Suprapubic skin (tissue), 4 donors: ENCODE results near the gene PACS1. TPM values are rescaled to one million over a fixed set of nuclear protein-coding genes. Genes with fewer than 3 reads are reported as not detected.

Experiments used
- DNase-seq, 2 donors: peaks; one replicate each; pipeline ENCODE4 v3.0.0-alpha.2; 2019; ENCODE audit warnings: low spot score in 2 of 2
- H3K27ac ChIP-seq: fragments of 200-600 bp; sonication (generic); one replicate; pipeline ENCODE4 v1.5.1; 2019
- H3K27me3 ChIP-seq: fragments of 200-600 bp; sonication (generic); one replicate; pipeline ENCODE4 v1.5.1; 2019
- H3K36me3 ChIP-seq: fragments of 200-600 bp; sonication (generic); one replicate; pipeline ENCODE4 v1.5.1; 2019
- H3K4me1 ChIP-seq: fragments of 200-600 bp; sonication (generic); one replicate; pipeline ENCODE4 v1.5.1; 2019
- H3K4me3 ChIP-seq: fragments of 200-600 bp; sonication (generic); one replicate; pipeline ENCODE4 v1.5.1; 2019; ENCODE audit warnings: mild to moderate bottlenecking
- H3K9me3 ChIP-seq: fragments of 200-600 bp; sonication (generic); one replicate; pipeline ENCODE4 v1.5.1; 2019
- EP300 ChIP-seq: sonication (generic); formaldehyde crosslinking; IDR thresholded peaks from one replicate; pipeline ENCODE4 v1.6.1; 2017; ENCODE audit warnings: antibody characterized with exemption
- POLR2A ChIP-seq, 2 donors: fragments of 450-650 bp; IDR thresholded peaks; one replicate each; pipeline ENCODE4 v1.6.1; 2017; ENCODE audit warnings: antibody characterized with exemption in 2 of 2, mild to moderate bottlenecking in 2 of 2, moderate library complexity in 2 of 2
- POLR2AphosphoS5 ChIP-seq, 3 donors: sonication (generic); formaldehyde crosslinking; IDR thresholded peaks; one replicate each; pipeline ENCODE4 v1.6.1; 2017; ENCODE audit warnings: antibody characterized with exemption in 3 of 3
- WGBS: methylation state at CpG from one replicate; pipeline ENCODE4 v1.1.5; 2018; 5-methylcytosine and 5-hydroxymethylcytosine counted together
- total RNA-seq, 4 donors: library from RNA; depleted of rRNA; stranded (reverse); fragments of >200 nt; gene quantifications; one replicate each; pipeline ENCODE4 v1.1.0, GENCODE V29; 2016
- TF ChIP-seq, protein P1 (sequence below), 2 donors: fragments of 200-600 bp in 1 of 2; fragments of 450-650 bp in 1 of 2; sonication (generic) in 1 of 2; IDR thresholded peaks; one replicate each; pipeline ENCODE4 v1.5.1; 2016 to 2019; ENCODE audit warnings: antibody characterized with exemption in 2 of 2, mild to moderate bottlenecking in 1 of 2, moderate library complexity in 1 of 2

The PACS1 gene
- total RNA-seq, 4 donors from 2014 or later = 30.5 to 78.6 (median 41.8) TPM

DNA sequence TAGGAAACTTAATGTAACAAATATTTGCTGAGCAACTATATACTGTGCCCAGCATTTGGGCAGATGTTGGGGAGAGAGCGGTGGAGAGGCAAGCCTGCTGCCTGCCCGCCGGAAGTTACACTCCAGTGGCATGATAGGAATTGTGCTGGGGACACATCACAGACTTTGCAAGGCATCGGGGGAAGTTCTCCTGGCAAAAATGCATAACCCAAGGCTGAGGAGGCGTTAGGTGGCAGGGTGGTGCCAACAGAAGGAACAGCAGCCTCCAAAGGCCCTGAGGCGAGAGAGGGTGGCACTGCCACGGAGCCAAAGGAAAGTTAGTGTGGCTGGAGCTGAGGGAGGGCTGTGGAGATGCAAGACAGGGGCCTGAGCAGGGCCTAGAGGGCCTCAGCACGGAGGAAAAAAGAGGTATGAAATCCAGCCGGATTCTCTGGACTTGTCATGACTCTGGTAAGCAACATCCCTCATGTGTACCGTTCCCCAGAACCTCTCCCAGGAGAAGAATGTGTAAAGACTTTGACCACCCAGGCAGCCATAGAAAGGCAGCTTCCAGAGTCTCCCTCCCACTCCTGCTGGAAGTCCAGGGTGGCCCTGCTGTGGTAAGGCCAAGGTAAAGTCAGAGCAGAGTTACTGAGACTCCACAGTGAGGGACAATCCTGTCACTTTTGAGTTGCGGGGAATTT is 122.2 kb downstream of the PACS1 start:
- no peaks in the 10 kb centered on the region for H3K9me3 ChIP-seq
- no peak for DNase-seq
- no peak overlapping the region for H3K27ac ChIP-seq
- peaks cover 12% of the 10 kb centered on the region for H3K4me1 ChIP-seq
- H3K4me3 ChIP-seq = no peak overlapping the region
- H3K36me3 ChIP-seq = peaks cover 18% of the 10 kb centered on the region
- no peaks in the 10 kb centered on the region for H3K27me3 ChIP-seq
- no peak for TF ChIP-seq EP300
- no peak for TF ChIP-seq POLR2AphosphoS5 (IDR thresholded peaks at IDR 0.05)
- no peak for TF ChIP-seq POLR2A (IDR thresholded peaks at IDR 0.05)
- TF ChIP-seq, protein P1, sequence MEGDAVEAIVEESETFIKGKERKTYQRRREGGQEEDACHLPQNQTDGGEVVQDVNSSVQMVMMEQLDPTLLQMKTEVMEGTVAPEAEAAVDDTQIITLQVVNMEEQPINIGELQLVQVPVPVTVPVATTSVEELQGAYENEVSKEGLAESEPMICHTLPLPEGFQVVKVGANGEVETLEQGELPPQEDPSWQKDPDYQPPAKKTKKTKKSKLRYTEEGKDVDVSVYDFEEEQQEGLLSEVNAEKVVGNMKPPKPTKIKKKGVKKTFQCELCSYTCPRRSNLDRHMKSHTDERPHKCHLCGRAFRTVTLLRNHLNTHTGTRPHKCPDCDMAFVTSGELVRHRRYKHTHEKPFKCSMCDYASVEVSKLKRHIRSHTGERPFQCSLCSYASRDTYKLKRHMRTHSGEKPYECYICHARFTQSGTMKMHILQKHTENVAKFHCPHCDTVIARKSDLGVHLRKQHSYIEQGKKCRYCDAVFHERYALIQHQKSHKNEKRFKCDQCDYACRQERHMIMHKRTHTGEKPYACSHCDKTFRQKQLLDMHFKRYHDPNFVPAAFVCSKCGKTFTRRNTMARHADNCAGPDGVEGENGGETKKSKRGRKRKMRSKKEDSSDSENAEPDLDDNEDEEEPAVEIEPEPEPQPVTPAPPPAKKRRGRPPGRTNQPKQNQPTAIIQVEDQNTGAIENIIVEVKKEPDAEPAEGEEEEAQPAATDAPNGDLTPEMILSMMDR (IDR thresholded peaks at IDR 0.05) = no peak
- 40% methylated on average over 10 of the region's 11 CpGs for WGBS

DNA sequence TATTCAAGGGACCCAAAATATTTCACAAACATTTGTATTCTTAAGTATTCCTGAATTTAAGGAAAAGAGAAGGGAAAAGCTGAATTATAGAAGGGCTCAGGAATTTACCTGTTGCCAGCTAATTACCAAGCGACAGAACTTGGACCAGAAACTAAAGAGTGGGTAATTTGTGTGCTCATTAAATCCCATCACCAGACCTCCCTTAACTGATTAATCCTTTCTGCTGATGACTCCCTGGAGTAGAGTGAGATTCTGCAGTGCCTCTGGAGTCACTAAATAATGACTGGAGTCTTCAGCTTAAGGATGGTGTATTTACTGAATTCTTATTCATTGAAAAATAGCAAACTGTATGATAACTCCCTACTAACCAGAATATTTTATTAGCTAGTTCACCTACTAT is 124.3 kb downstream of the PACS1 start:
- H3K9me3 ChIP-seq = no peaks in the 10 kb centered on the region
- H3K4me1 ChIP-seq = peaks cover 12% of the 10 kb centered on the region
- H3K36me3 ChIP-seq = peaks cover 29% of the 10 kb centered on the region
- no peak overlapping the region for H3K4me3 ChIP-seq
- no peaks in the 10 kb centered on the region for H3K27me3 ChIP-seq
- no peak overlapping the region for H3K27ac ChIP-seq
- TF ChIP-seq, protein P1 (IDR thresholded peaks at IDR 0.05) = no peak
- TF ChIP-seq POLR2AphosphoS5 (IDR thresholded peaks at IDR 0.05) (no peak), POLR2A (IDR thresholded peaks at IDR 0.05) (no peak)
- 97% methylated on average over 1 of the region's 1 CpG for WGBS
- no peak for DNase-seq

DNA sequence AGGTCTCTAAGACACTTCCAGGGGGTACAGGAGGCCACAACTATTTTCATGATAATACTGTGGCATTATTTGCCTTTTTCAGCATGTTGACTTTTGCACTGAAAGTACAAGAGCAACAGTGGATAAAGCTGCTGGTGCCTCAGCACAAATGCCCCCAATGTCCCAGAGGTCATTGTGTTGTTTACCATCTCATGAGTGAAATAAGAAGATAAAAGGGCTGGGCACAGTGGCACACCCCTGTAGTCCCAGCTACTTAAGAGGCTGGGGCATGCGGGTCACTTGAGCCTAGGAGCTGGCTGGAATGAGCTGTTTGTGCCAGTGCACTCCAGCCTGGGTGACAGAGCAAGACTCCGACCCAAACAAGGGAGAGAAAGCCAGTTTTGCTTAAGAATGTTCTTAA is 125.8 kb downstream of the PACS1 start:
- WGBS = 90% methylated on average over 2 of the region's 2 CpGs

DNA sequence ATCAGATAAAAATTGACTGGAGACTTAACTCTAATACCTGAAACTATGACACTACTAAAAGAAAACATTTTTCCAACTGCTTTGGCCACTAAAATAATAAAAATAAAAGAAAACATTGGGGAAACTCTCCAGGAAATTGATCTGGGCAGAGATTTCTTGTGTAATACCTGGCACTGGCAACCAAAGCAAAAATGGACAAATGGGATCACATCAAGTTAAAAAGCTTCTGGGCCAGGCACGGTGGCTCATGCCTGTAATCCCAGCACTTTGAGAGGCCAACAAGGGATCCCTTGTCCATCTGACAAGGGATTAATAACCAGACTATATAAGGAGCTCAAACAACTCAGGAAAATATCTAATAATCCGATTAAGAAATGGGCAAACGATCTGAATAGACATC is 133.8 kb downstream of the PACS1 start:
- no peak for DNase-seq
- no peaks in the 10 kb centered on the region for H3K9me3 ChIP-seq
- WGBS = 91% methylated on average over 3 of the region's 3 CpGs

More for the DNA sequence above, 125.8 kb downstream of the PACS1 start:
- no peaks in the 10 kb centered on the region for H3K27me3 ChIP-seq
- no peaks in the 10 kb centered on the region for H3K9me3 ChIP-seq
- peaks cover 12% of the 10 kb centered on the region for H3K4me1 ChIP-seq
- no peak overlapping the region for H3K27ac ChIP-seq
- H3K4me3 ChIP-seq = no peak overlapping the region
- TF ChIP-seq EP300 (no peak), POLR2A (IDR thresholded peaks at IDR 0.05) (no peak), POLR2AphosphoS5 (IDR thresholded peaks at IDR 0.05) (no peak)
- TF ChIP-seq, protein P1 (IDR thresholded peaks at IDR 0.05) = no peak
- DNase-seq = no peak
- H3K36me3 ChIP-seq = peaks cover 29% of the 10 kb centered on the region

DNA sequence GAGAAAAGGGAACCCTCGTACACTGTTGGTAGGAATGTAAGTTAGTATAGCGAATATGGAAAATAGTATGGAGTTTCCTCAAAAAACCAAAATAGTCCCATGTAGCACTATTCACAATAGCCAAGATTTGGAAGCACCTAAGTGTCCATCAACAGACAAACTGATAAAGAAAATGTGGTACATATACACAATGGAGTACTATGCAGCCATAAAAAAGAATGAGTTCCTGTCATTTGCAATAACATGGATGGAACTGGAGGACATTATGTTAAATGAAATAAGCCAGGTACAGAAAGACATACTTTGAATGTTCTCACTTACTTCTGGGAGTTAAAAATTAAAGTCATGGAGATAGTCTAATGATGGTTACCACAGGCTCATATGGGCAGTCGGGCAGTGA is 134.3 kb downstream of the PACS1 start:
- H3K4me1 ChIP-seq = no peaks in the 10 kb centered on the region
- no peak overlapping the region for H3K4me3 ChIP-seq
- no peaks in the 10 kb centered on the region for H3K27me3 ChIP-seq
- no peaks in the 10 kb centered on the region for H3K36me3 ChIP-seq
- no peaks in the 10 kb centered on the region for H3K9me3 ChIP-seq
- TF ChIP-seq EP300 (no peak), POLR2AphosphoS5 (IDR thresholded peaks at IDR 0.05) (no peak), POLR2A (IDR thresholded peaks at IDR 0.05) (no peak)
- TF ChIP-seq, protein P1 (IDR thresholded peaks at IDR 0.05) = no peak
- DNase-seq = no peak
- 96% methylated on average over 3 of the region's 3 CpGs for WGBS
- H3K27ac ChIP-seq = no peak overlapping the region

More for the DNA sequence above, 133.8 kb downstream of the PACS1 start:
- TF ChIP-seq, protein P1 (IDR thresholded peaks at IDR 0.05) = no peak
- TF ChIP-seq POLR2AphosphoS5 (IDR thresholded peaks at IDR 0.05) = no peak
- TF ChIP-seq EP300 = no peak
- TF ChIP-seq POLR2A (IDR thresholded peaks at IDR 0.05) = no peak
- Histone ChIP-seq H3K36me3 (no peaks in the 10 kb centered on the region), H3K4me3 (no peak overlapping the region), H3K27me3 (no peaks in the 10 kb centered on the region), H3K4me1 (no peaks in the 10 kb centered on the region), H3K27ac (no peak overlapping the region)
